Hepatocyte (in vitro differentiated cells): Measurements from ENCODE around the gene SASH3. TPM values are rescaled to one million over a fixed set of nuclear protein-coding genes. Genes with fewer than 3 reads are reported as not detected.

Experiments
- DNase-seq: peaks from one replicate; pipeline ENCODE4 v3.0.0-alpha.2; 2016; ENCODE audit warnings: low spot score
- H2AFZ ChIP-seq: fragments of 200-600 bp; sonication (generic); 2 replicates; pipeline ENCODE4 v1.6.0; 2016; ENCODE audit warnings: antibody characterized with exemption, mild to moderate bottlenecking
- H3K27ac ChIP-seq: fragments of 200-600 bp; sonication (generic); 2 replicates; pipeline ENCODE4 v1.5.1; 2016; ENCODE audit warnings: mild to moderate bottlenecking
- H3K27me3 ChIP-seq: fragments of 200-600 bp; sonication (generic); 2 replicates; pipeline ENCODE4 v1.6.1; 2016
- H3K36me3 ChIP-seq: fragments of 200-600 bp; sonication (generic); replicated peaks from 2 replicates; pipeline ENCODE4 v1.5.1; 2016; ENCODE audit warnings: low read depth; ENCODE audit not compliant: insufficient read depth
- H3K4me1 ChIP-seq: fragments of 200-600 bp; sonication (generic); 2 replicates; pipeline ENCODE4 v1.5.1; 2016; ENCODE audit warnings: mild to moderate bottlenecking, moderate library complexity; ENCODE audit not compliant: insufficient read depth
- H3K4me2 ChIP-seq: fragments of 200-600 bp; sonication (generic); 2 replicates; pipeline ENCODE4 v1.6.0; 2016
- H3K4me3 ChIP-seq: fragments of 200-600 bp; sonication (generic); 2 replicates; pipeline ENCODE4 v1.5.1; 2016; ENCODE audit warnings: mild to moderate bottlenecking
- H3K79me2 ChIP-seq: fragments of 200-600 bp; sonication (generic); 2 replicates; pipeline ENCODE4 v1.6.0; 2017; ENCODE audit warnings: mild to moderate bottlenecking
- H3K9me2 ChIP-seq: fragments of 200-600 bp; sonication (generic); replicated peaks from 2 replicates; pipeline ENCODE4 v1.6.0; 2017; ENCODE audit warnings: mild to moderate bottlenecking; ENCODE audit not compliant: insufficient read depth
- H3K9me3 ChIP-seq: fragments of 200-600 bp; sonication (generic); 2 replicates; pipeline ENCODE4 v1.5.1; 2016; ENCODE audit warnings: low read depth, mild to moderate bottlenecking
- H4K20me1 ChIP-seq: fragments of 200-600 bp; sonication (generic); 2 replicates; pipeline ENCODE4 v1.6.0; 2016; ENCODE audit warnings: mild to moderate bottlenecking; ENCODE audit not compliant: insufficient read depth, poor library complexity, severe bottlenecking
- EZH2 ChIP-seq: fragments of 200-600 bp; sonication (generic); IDR thresholded peaks from 2 replicates; pipeline ENCODE4 v1.6.1; 2016; ENCODE audit warnings: antibody characterized with exemption, mild to moderate bottlenecking, borderline replicate concordance
- EZH2phosphoT487 ChIP-seq: fragments of 200-600 bp; sonication (generic); IDR thresholded peaks from one replicate; pipeline ENCODE4 v1.6.1; 2018; ENCODE audit warnings: antibody characterized with exemption, mild to moderate bottlenecking, low read depth, moderate library complexity; ENCODE audit not compliant: unreplicated experiment, severe bottlenecking
- WGBS: methylation state at CpG from one replicate; pipeline ENCODE4 v1.1.6; 2016; ENCODE audit warnings: low lambda C conversion rate; ENCODE audit errors: missing lambda C conversion rate; 5-methylcytosine and 5-hydroxymethylcytosine counted together
- polyA plus RNA-seq: library from polyadenylated mRNA; unstranded; fragments of >200 nt; fragmentation: Nextera tagmentation; extraction: Ambion mirVana; gene quantifications from 2 replicates; pipeline ENCODE4 v1.2.1, GENCODE V29; 2016
- total RNA-seq: library from RNA; depleted of rRNA; stranded (reverse); fragments of >200 nt; gene quantifications from 2 replicates; pipeline ENCODE4 v1.2.3, GENCODE V29; 2014
- TF ChIP-seq, protein P1 (sequence below): fragments of 200-600 bp; sonication (generic); IDR thresholded peaks from 2 replicates; pipeline ENCODE4 v1.5.1; 2016; ENCODE audit warnings: antibody characterized with exemption, mild to moderate bottlenecking; ENCODE audit not compliant: poor library complexity

The SASH3 gene
- total and polyA plus RNA-seq, 2 experiments from 2014 or later = 0.31 to 0.67 TPM

GRCh38 chrX:129790146-129790545, 10.4 kb downstream of the SASH3 start:
- Histone ChIP-seq H2AFZ (no peak overlapping the region), H3K27ac (no peak overlapping the region), H3K36me3 (no peaks in the 10 kb centered on the region), H4K20me1 (no peaks in the 10 kb centered on the region), H3K4me3 (no peak overlapping the region), H3K4me2 (no peak overlapping the region), H3K9me3 (no peaks in the 10 kb centered on the region), H3K9me2 (no peaks in the 10 kb centered on the region), H3K27me3 (no peaks in the 10 kb centered on the region), H3K4me1 (no peaks in the 10 kb centered on the region), H3K79me2 (no peaks in the 10 kb centered on the region)
- DNase-seq = no peak
- TF ChIP-seq EZH2 (no peak), EZH2phosphoT487 (no peak)
- TF ChIP-seq, protein P1, sequence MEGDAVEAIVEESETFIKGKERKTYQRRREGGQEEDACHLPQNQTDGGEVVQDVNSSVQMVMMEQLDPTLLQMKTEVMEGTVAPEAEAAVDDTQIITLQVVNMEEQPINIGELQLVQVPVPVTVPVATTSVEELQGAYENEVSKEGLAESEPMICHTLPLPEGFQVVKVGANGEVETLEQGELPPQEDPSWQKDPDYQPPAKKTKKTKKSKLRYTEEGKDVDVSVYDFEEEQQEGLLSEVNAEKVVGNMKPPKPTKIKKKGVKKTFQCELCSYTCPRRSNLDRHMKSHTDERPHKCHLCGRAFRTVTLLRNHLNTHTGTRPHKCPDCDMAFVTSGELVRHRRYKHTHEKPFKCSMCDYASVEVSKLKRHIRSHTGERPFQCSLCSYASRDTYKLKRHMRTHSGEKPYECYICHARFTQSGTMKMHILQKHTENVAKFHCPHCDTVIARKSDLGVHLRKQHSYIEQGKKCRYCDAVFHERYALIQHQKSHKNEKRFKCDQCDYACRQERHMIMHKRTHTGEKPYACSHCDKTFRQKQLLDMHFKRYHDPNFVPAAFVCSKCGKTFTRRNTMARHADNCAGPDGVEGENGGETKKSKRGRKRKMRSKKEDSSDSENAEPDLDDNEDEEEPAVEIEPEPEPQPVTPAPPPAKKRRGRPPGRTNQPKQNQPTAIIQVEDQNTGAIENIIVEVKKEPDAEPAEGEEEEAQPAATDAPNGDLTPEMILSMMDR = no peak
- 82% methylated on average over 3 of the region's 3 CpGs for WGBS

DNA sequence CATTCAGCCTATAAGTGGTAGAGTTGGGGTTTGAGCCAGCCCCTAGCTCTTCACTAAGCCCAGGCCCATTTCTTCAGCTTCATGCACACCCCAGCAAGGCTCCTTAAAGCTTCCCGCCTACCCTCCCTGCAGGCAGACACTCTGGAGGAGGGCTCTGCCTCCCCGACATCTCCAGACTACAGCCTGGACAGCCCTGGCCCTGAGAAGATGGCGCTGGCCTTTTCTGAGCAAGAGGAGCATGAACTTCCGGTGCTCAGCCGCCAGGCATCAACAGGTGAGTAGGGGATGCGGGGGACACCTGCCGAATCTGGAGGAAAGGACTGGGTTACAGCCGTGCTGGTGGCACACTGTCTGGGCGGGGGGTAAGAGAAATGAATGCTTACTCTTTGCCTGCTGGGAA, 11.1 kb downstream of the SASH3 start:
- Histone ChIP-seq H3K36me3 (no peaks in the 10 kb centered on the region), H3K4me2 (no peak overlapping the region), H3K27ac (no peak overlapping the region), H3K4me3 (no peak overlapping the region), H3K79me2 (no peaks in the 10 kb centered on the region), H3K9me3 (no peaks in the 10 kb centered on the region), H4K20me1 (no peaks in the 10 kb centered on the region), H3K27me3 (no peaks in the 10 kb centered on the region), H3K4me1 (no peaks in the 10 kb centered on the region), H3K9me2 (no peaks in the 10 kb centered on the region), H2AFZ (no peak overlapping the region)
- DNase-seq = no peak
- TF ChIP-seq EZH2phosphoT487 = no peak
- TF ChIP-seq EZH2 = no peak
- TF ChIP-seq, protein P1 = no peak
- 84% methylated on average over 9 of the region's 9 CpGs for WGBS

- WGBS = 89% methylated on average over 8 of the region's 8 CpGs
- H3K4me2 ChIP-seq = no peak overlapping the region
These were observed 11.6 kb downstream of the SASH3 start for GRCh38 chrX:129791336-129791735.

More at GRCh38 chrX:129791336-129791735, 11.6 kb downstream of the SASH3 start:
- Histone ChIP-seq H3K36me3 (no peaks in the 10 kb centered on the region), H2AFZ (no peak overlapping the region), H4K20me1 (no peaks in the 10 kb centered on the region), H3K4me1 (no peaks in the 10 kb centered on the region), H3K9me2 (no peaks in the 10 kb centered on the region), H3K27me3 (no peaks in the 10 kb centered on the region), H3K4me3 (no peak overlapping the region), H3K79me2 (no peaks in the 10 kb centered on the region), H3K27ac (no peak overlapping the region), H3K9me3 (no peaks in the 10 kb centered on the region)
- TF ChIP-seq EZH2 = no peak
- TF ChIP-seq, protein P1 = no peak
- no peak for TF ChIP-seq EZH2phosphoT487
- DNase-seq = no peak
